H1 (cell line): ENCODE results near the gene SKAP1.

ENCODE experiments used
- BACH1 ChIP-seq: IDR thresholded peaks from 2 replicates; pipeline ENCODE4 v1.6.1; 2012; ENCODE audit warnings: low read length, improper control_type of control experiment
- CREB1 ChIP-seq: IDR thresholded peaks from 2 replicates; pipeline ENCODE4 v1.6.1; 2012; ENCODE audit warnings: inconsistent platforms
- EP300 ChIP-seq, 2 experiments: IDR thresholded peaks; 1 replicate in 1 of 2; 2 replicates in 1 of 2; pipeline ENCODE4 v1.6.1; 2011 to 2012; ENCODE audit warnings: low read depth in 2 of 2, low read length in 2 of 2, mild to moderate bottlenecking in 2 of 2, borderline replicate concordance in 1 of 2, inconsistent platforms in 1 of 2, moderate library complexity in 1 of 2
- POLR2AphosphoS5 ChIP-seq: IDR thresholded peaks from 2 replicates; pipeline ENCODE4 v1.6.1; 2011; ENCODE audit warnings: low read depth, low read length
- RAD21 ChIP-seq, 2 experiments: IDR thresholded peaks in 1 of 2; conservative IDR thresholded peaks in 1 of 2; 2 replicates each; pipeline ENCODE4 v1.6.1; 2011; ENCODE audit warnings: low read depth in 2 of 2, low read length in 2 of 2, improper control_type of control experiment in 1 of 2, inconsistent platforms in 1 of 2, mild to moderate bottlenecking in 1 of 2, moderate library complexity in 1 of 2
- TF ChIP-seq, protein P1 (sequence below): IDR thresholded peaks from 2 replicates; pipeline ENCODE4 v1.6.1; 2011; ENCODE audit warnings: low read length, improper control_type of control experiment
- TF ChIP-seq, protein P2 (sequence below): IDR thresholded peaks from 2 replicates; pipeline ENCODE4 v1.6.1; 2011; ENCODE audit warnings: low read depth, mild to moderate bottlenecking, low read length; ENCODE audit not compliant: insufficient read depth
- TF ChIP-seq, protein P3 (sequence below), 3 experiments: IDR thresholded peaks; 1 replicate in 2 of 3; 2 replicates in 1 of 3; pipeline versions ENCODE4 v1.5.1 to v1.6.1; 2011; ENCODE audit warnings: low read length in 3 of 3, mild to moderate bottlenecking in 3 of 3, inconsistent platforms in 2 of 3, low read depth in 1 of 3, moderate library complexity in 1 of 3; ENCODE audit not compliant: insufficient read depth in 1 of 3; ENCODE audit errors: control extremely low read depth in 1 of 3

DNA sequence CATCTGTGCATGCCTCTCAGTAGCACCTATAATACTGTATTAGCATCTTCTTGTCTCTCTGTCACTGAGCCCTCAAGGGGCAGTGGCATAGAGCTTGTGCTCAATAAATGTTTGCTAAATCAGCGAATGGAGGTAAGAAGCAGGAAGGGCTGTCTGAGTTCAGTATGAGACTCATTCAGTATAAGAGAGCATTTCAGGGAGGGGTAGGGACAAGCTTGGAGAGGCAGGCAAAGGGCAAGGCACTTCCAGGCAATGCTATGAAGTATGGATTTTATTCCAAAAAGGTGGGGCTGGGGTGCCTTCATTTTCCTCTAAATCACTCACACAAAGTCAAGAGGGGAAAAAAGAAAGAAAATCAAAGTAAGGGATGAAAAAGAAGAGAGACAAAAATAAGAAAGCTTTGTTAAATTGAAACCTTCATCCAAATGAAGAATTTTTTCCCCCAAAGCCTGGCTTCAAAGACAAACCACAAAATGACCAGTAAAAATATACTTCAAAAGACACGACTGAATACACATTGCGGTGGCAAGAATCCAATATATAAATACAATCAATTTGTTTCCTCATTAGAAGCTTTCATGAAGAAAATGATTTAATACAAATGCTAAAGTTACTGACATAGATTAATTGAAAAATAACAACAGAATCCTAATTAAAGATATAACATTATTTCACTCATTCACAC lies 51.2 kb downstream of the SKAP1 start:
- TF ChIP-seq, protein P1, sequence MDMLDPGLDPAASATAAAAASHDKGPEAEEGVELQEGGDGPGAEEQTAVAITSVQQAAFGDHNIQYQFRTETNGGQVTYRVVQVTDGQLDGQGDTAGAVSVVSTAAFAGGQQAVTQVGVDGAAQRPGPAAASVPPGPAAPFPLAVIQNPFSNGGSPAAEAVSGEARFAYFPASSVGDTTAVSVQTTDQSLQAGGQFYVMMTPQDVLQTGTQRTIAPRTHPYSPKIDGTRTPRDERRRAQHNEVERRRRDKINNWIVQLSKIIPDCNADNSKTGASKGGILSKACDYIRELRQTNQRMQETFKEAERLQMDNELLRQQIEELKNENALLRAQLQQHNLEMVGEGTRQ, result no peak
- TF ChIP-seq EP300 (IDR thresholded peaks at IDR 0.05; ENCODE audit: borderline replicate concordance in 1 of 2, low read depth in 2 of 2, low read length in 2 of 2) (no peak), BACH1 (no peak), POLR2AphosphoS5 (no peak), RAD21 (IDR thresholded peaks at IDR 0.05 in 1 of 2, conservative IDR thresholded peaks at IDR 0.05 in 1 of 2; ENCODE audit: low read depth in 2 of 2, low read length in 2 of 2) (no peak), CREB1 (no peak)
- TF ChIP-seq, protein P2, sequence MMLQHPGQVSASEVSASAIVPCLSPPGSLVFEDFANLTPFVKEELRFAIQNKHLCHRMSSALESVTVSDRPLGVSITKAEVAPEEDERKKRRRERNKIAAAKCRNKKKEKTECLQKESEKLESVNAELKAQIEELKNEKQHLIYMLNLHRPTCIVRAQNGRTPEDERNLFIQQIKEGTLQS, result no peak
- TF ChIP-seq, protein P3, sequence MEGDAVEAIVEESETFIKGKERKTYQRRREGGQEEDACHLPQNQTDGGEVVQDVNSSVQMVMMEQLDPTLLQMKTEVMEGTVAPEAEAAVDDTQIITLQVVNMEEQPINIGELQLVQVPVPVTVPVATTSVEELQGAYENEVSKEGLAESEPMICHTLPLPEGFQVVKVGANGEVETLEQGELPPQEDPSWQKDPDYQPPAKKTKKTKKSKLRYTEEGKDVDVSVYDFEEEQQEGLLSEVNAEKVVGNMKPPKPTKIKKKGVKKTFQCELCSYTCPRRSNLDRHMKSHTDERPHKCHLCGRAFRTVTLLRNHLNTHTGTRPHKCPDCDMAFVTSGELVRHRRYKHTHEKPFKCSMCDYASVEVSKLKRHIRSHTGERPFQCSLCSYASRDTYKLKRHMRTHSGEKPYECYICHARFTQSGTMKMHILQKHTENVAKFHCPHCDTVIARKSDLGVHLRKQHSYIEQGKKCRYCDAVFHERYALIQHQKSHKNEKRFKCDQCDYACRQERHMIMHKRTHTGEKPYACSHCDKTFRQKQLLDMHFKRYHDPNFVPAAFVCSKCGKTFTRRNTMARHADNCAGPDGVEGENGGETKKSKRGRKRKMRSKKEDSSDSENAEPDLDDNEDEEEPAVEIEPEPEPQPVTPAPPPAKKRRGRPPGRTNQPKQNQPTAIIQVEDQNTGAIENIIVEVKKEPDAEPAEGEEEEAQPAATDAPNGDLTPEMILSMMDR (IDR thresholded peaks at IDR 0.05; ENCODE audit: control extremely low read depth in 1 of 3, insufficient read depth in 1 of 3, low read depth in 1 of 3, low read length in 3 of 3), result no peak
